DMS153 treated with DMSO at 0.1 percent for 48 hours (cell line): ENCODE data around the gene SHB.

Experiments used
- DNase-seq: peaks from one replicate; lab custom pipeline; 2025; ENCODE audit not compliant: unreplicated experiment; lab: John Stamatoyannopoulos, UW

SHB gene

GRCh38 chr9:38068701-38069628, at the start of gene SHB:
TSS of gene SHB (minus strand) at chr9:38069227. CDS start at chr9:38068645, 582 bp downstream.
- DNase-seq = peak; percentile 65

GRCh38 chr9:38117651-38118050, 48.6 kb upstream of the SHB start:
- no peak for DNase-seq

- no peak for DNase-seq
Measured at GRCh38 chr9:38114905-38115304, 45.9 kb upstream of the SHB start.

GRCh38 chr9:38112456-38112855, 43.4 kb upstream of the SHB start:
- no peak for DNase-seq

- DNase-seq = no peak
Measured at GRCh38 chr9:38112049-38112448, 43.0 kb upstream of the SHB start.

- no peak for DNase-seq
Measured at GRCh38 chr9:38110476-38110875, 41.4 kb upstream of the SHB start.

- DNase-seq = no peak
Measured at GRCh38 chr9:38109601-38110000, 40.6 kb upstream of the SHB start.

- DNase-seq = no peak
Measured at GRCh38 chr9:38108326-38108725, 39.3 kb upstream of the SHB start.

- DNase-seq = no peak
Measured at GRCh38 chr9:38107811-38108304, 38.8 kb upstream of the SHB start.

- DNase-seq = no peak
Measured at GRCh38 chr9:38107405-38107804, 38.4 kb upstream of the SHB start.

GRCh38 chr9:38106488-38106887, 37.5 kb upstream of the SHB start:
- DNase-seq = no peak

GRCh38 chr9:38103340-38103739, 34.3 kb upstream of the SHB start:
- DNase-seq = no peak

- no peak for DNase-seq
Measured at GRCh38 chr9:38101423-38101822, 32.4 kb upstream of the SHB start.

- no peak for DNase-seq
Measured at GRCh38 chr9:38096238-38096805, 27.3 kb upstream of the SHB start.

- DNase-seq = no peak
Measured at GRCh38 chr9:38094165-38094564, 25.1 kb upstream of the SHB start.

GRCh38 chr9:38092656-38093055, 23.6 kb upstream of the SHB start:
- DNase-seq = no peak

- no peak for DNase-seq
Measured at GRCh38 chr9:38092200-38092524, 23.1 kb upstream of the SHB start.

- DNase-seq = no peak
Measured at GRCh38 chr9:38091310-38092199, 22.5 kb upstream of the SHB start.

- DNase-seq = no peak
Measured at GRCh38 chr9:38090170-38090569, 21.1 kb upstream of the SHB start.

GRCh38 chr9:38089387-38090165, 20.5 kb upstream of the SHB start:
- no peak for DNase-seq
